Astrocyte of the cerebellum (primary cell): ENCODE results near the gene FER1L5.

Experiments
- DNase-seq: peaks from one replicate; pipeline ENCODE4 v3.0.0-alpha.2; 2011; ENCODE audit warnings: low read depth
- H3K4me3 ChIP-seq: 2 replicates; pipeline ENCODE4 v1.5.1; 2011; ENCODE audit warnings: mild to moderate bottlenecking, low read depth, low read length, moderate library complexity
- CTCF ChIP-seq: IDR thresholded peaks from 2 replicates; pipeline ENCODE4 v1.5.1; 2012; ENCODE audit warnings: low read length, low read depth, moderate library complexity, mild to moderate bottlenecking; ENCODE audit errors: missing control alignments
- in situ Hi-C: cut with HindIII; loops from 2 replicates; pipeline ENCODE4 v1.10.0; 2017; ENCODE audit warnings: low sequenced_read_pairs

The FER1L5 gene

GRCh38 chr2:96751800-96752199 lies 109.2 kb downstream of the FER1L5 start:
- no peak for DNase-seq
- no peak overlapping the region for H3K4me3 ChIP-seq
- in situ Hi-C loops, result no loop called here
- no peak for TF ChIP-seq CTCF

GRCh38 chr2:96753661-96754282 lies 111.2 kb downstream of the FER1L5 start:
- in situ Hi-C loops, result no loop called here
- DNase-seq, result no peak
- TF ChIP-seq CTCF, result no peak
- no peak overlapping the region for H3K4me3 ChIP-seq

- TF ChIP-seq CTCF, result no peak
- in situ Hi-C loops, result no loop called here
Observed at GRCh38 chr2:96754317-96754716, 111.8 kb downstream of the FER1L5 start.

More at GRCh38 chr2:96754317-96754716, 111.8 kb downstream of the FER1L5 start:
- no peak overlapping the region for H3K4me3 ChIP-seq
- DNase-seq, result no peak
